Heart left ventricle (tissue), 16 donors: ENCODE results near the gene ARHGEF6. TPM values are rescaled to one million over a fixed set of nuclear protein-coding genes. Genes with fewer than 3 reads are reported as not detected.
A peak's percentile ranks its signal among the peaks of the same experiment; 100 is the strongest.
"Not testable (repeated sequence)": the region's sequence is repeated elsewhere in the genome, so short reads cannot be mapped to it uniquely, and the experiment has no call there.

ENCODE experiments used
- ATAC-seq, 4 donors: fragments of 200-7000 bp; cut with Tn5 transposase; one replicate each; pipeline ENCODE4 v1.9.1; 2020 to 2022; ENCODE audit warnings: moderate library complexity in 4 of 4, mild to moderate bottlenecking in 3 of 4, moderate number of reproducible peaks in 1 of 4
- DNase-seq, 5 donors: peaks; one replicate each; pipeline ENCODE4 v3.0.0-alpha.2; 2020
- H3K27ac ChIP-seq, 12 donors: fragments of 200-600 bp; sonication (generic) in 4 of 12; one replicate each; pipeline versions ENCODE4 v1.5.0 to v1.8.0; 2016 to 2022; ENCODE audit warnings: mild to moderate bottlenecking in 2 of 12
- H3K27me3 ChIP-seq, 9 donors: fragments of 200-600 bp; sonication (generic) in 2 of 9; one replicate each; pipeline versions ENCODE4 v1.5.1 to v1.8.0; 2016 to 2022; ENCODE audit warnings: mild to moderate bottlenecking in 3 of 9
- H3K36me3 ChIP-seq, 9 donors: fragments of 200-600 bp; sonication (generic) in 2 of 9; one replicate each; pipeline versions ENCODE4 v1.5.0 to v1.8.0; 2018 to 2022; ENCODE audit warnings: mild to moderate bottlenecking in 2 of 9
- H3K4me1 ChIP-seq, 12 donors: fragments of 200-600 bp; sonication (generic) in 4 of 12; one replicate each; pipeline versions ENCODE4 v1.5.0 to v1.8.0; 2016 to 2022; ENCODE audit warnings: mild to moderate bottlenecking in 3 of 12
- H3K4me3 ChIP-seq, 12 donors: fragments of 200-600 bp; sonication (generic) in 4 of 12; one replicate each; pipeline versions ENCODE4 v1.5.0 to v1.8.0; 2017 to 2022; ENCODE audit warnings: mild to moderate bottlenecking in 9 of 12, moderate library complexity in 4 of 12
- H3K9me3 ChIP-seq, 12 donors: fragments of 200-600 bp; sonication (generic) in 4 of 12; one replicate each; pipeline versions ENCODE4 v1.5.0 to v1.8.0; 2016 to 2022; ENCODE audit warnings: mild to moderate bottlenecking in 1 of 12
- POLR2A ChIP-seq, 2 donors: fragments of 450-650 bp; IDR thresholded peaks; one replicate each; pipeline ENCODE4 v1.6.1; 2017; ENCODE audit warnings: antibody characterized with exemption in 2 of 2, mild to moderate bottlenecking in 2 of 2, moderate library complexity in 2 of 2
- WGBS, 4 donors: extraction: QIAGEN DNeasy Blood & Tissue Kit in 2 of 4; methylation state at CpG; one replicate each; pipeline versions ENCODE4 v1.1.5 to v1.1.7; 2013 to 2018; 5-methylcytosine and 5-hydroxymethylcytosine counted together
- intact Hi-C, 10 donors: fragments of 100-400 bp; cut with DNase I; formaldehyde crosslinking; loops; one replicate each; pipeline versions ENCODE4 v1.11.1 to v1.14.2; 2022
- polyA plus RNA-seq, 2 donors: library from polyadenylated mRNA; stranded (reverse); fragments of 200-250 nt; gene quantifications; one replicate each; pipeline ENCODE4 v1.2.3, GENCODE V29; 2013
- total RNA-seq, 9 donors: library from RNA; depleted of rRNA in 2 of 9; stranded (reverse); fragments of >200 nt in 2 of 9; fragmentation: NEBNext Ultra II Directional in 3 of 9; extraction: Animal tissue kit (Norgen Biotek cat#: 25700) in 3 of 9; gene quantifications; one replicate each; pipeline versions ENCODE4 v1.1.0 to v1.2.4, GENCODE V29; 2016 to 2023
- TF ChIP-seq, protein P1 (sequence below), 12 donors: fragments of 200-600 bp; sonication (generic) in 4 of 12; IDR thresholded peaks; one replicate each; pipeline versions ENCODE4 v1.5.0 to v1.8.0; 2018 to 2022; ENCODE audit warnings: antibody characterized with exemption in 12 of 12, mild to moderate bottlenecking in 5 of 12
- donor health status: ischemic (EF 13 %, LVEDD 7.1; RV severe dilation, severe dysfunction).
- donor health status: healthy with polysubstance abuse.
- donor health status: DM: no; HTN: yes; CAD: no.
- donor health status: DM: no; HTN: no; CAD: no.
- donor health status: ischemic (EF 25% LVEDD 6.9; RV normal size, moderate dysfunction).
- donor health status: ischemic (EF 25% LVEDD 5.7; RV mildly dilated, moderate dysfunction).
- donor health status: healthy.
- donor health status: DM: yes; HTN: yes; CAD: no.
- donor health status: ischemic (EF 35%, LVEDD 5.7; RV mildly dilated, moderate dysfunction).
- donor health status: nonischemic (EF 11% LVEDD 7.7; RV severe dilation, severe dysfunction).
- donor health status: DM: yes; HTN: yes; CAD: no.
- donor health status: PGD.
- donor health status: ischemic (EF 29% LVEDD 5.4; RV normal size, mild dysfunction).
- donor health status: nonischemic (EF 23%, LVEDD 6.1; RV moderate dilation, normal function).

ARHGEF6 gene
- total and polyA plus RNA-seq, 11 donors, result 15.2 to 74.7 (median 55.7) TPM

DNA sequence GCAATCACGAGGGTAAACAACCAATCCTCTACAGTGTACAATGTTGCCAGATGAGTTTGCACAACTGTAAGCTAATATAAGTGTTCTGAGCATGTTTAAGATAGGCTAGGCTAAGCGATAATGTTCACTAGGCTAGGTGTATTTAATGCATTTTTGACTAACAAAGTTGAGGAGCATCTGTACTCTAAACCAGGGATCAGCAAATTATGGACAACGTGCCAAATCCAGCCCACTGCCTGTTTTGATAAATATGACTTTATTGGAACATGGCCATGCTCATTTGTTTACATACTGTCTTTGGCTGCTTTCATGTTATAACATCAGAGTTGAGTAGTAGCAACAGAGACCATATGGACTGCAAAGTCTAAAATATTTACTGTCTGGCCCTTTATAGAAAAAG is 46.3 kb upstream of the ARHGEF6 start:
- no peak overlapping the region for H3K27ac ChIP-seq
- H3K36me3 ChIP-seq, result peaks cover 0 to 24% (median 0%) of the 10 kb centered on the region in 9 donors
- no peak for ATAC-seq
- peaks cover 0 to 4% (median 0%) of the 10 kb centered on the region in 12 donors for H3K4me1 ChIP-seq
- 51 to 60% (median 56%) methylated on average over 3 of the region's 3 CpGs for WGBS, 4 donors
- H3K4me3 ChIP-seq, result no peak overlapping the region
- no peaks in the 10 kb centered on the region for H3K9me3 ChIP-seq
- DNase-seq, result no peak
- TF ChIP-seq, protein P1, sequence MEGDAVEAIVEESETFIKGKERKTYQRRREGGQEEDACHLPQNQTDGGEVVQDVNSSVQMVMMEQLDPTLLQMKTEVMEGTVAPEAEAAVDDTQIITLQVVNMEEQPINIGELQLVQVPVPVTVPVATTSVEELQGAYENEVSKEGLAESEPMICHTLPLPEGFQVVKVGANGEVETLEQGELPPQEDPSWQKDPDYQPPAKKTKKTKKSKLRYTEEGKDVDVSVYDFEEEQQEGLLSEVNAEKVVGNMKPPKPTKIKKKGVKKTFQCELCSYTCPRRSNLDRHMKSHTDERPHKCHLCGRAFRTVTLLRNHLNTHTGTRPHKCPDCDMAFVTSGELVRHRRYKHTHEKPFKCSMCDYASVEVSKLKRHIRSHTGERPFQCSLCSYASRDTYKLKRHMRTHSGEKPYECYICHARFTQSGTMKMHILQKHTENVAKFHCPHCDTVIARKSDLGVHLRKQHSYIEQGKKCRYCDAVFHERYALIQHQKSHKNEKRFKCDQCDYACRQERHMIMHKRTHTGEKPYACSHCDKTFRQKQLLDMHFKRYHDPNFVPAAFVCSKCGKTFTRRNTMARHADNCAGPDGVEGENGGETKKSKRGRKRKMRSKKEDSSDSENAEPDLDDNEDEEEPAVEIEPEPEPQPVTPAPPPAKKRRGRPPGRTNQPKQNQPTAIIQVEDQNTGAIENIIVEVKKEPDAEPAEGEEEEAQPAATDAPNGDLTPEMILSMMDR (IDR thresholded peaks at IDR 0.05), result no peak
- intact Hi-C loops, result loop anchor here in 1 of 10 donors (10.0 kb wide), 1 partner anchor 52 kb away; no protein-coding TSS in a partner anchor
- no peaks in the 10 kb centered on the region for H3K27me3 ChIP-seq

DNA sequence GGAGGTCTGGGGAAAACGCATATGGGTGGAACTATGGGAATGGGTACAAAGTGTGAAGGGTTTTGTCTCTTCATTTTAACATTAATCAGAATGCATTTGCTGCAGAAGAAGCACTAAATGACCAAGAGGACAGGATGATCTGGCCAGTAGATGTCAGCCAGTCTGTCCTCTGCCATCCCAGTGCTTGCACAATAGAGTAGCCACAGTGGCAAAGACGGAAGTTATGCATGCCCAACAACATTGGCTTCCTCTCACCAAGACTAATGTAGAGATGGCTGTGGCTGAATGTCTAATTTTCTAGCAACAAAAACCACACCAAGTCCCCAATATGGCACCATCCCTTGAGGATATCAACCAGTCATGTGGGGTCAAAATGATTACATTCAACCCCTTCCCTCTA is 45.0 kb upstream of the ARHGEF6 start:
- no peak for DNase-seq
- ATAC-seq, result no peak
- intact Hi-C loops, result loop anchor here in 1 of 10 donors (10.0 kb wide), 1 partner anchor 51 kb away; no protein-coding TSS in a partner anchor
- WGBS, 4 donors, result 86 to 95% (median 95%) methylated on average over 2 of the region's 2 CpGs
- TF ChIP-seq, protein P1 (IDR thresholded peaks at IDR 0.05), result no peak
- TF ChIP-seq POLR2A (IDR thresholded peaks at IDR 0.05), result no peak
- H3K9me3 ChIP-seq, result no peaks in the 10 kb centered on the region
- H3K36me3 ChIP-seq, result peaks cover 0 to 25% (median 0%) of the 10 kb centered on the region in 9 donors
- H3K27me3 ChIP-seq, result no peaks in the 10 kb centered on the region
- no peak overlapping the region for H3K27ac ChIP-seq
- H3K4me1 ChIP-seq, result peaks cover 0 to 4% (median 0%) of the 10 kb centered on the region in 12 donors
- no peak overlapping the region for H3K4me3 ChIP-seq

DNA sequence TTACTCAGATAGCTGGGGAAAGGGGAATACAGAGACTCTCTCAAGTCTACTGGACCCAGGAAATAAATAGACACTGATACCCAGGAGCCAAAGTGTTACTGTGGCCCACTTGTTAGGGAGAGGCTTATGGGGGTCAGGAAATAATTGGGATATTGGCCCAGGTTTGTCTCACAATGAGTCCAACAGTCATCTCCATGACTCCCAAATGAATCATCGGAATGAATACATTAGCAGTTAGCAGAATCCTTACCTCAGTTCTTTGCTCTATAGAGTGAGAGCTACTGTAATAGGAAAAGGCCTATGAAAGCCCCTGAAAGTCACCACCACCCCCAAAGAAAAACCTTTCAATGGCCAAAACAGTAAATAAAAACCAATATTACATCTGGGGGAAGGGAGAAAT is 42.4 kb upstream of the ARHGEF6 start:
- Histone ChIP-seq H3K27me3 (no peaks in the 10 kb centered on the region), H3K4me3 (no peak overlapping the region), H3K27ac (peak overlapping the region in 2 of 12 donors; percentile 16 to 28), H3K9me3 (no peaks in the 10 kb centered on the region), H3K36me3 (peaks cover 0 to 34% (median 3%) of the 10 kb centered on the region in 9 donors), H3K4me1 (no peaks in the 10 kb centered on the region)
- intact Hi-C loops, result loop anchor here in 1 of 10 donors (10.0 kb wide), 1 partner anchor 48 kb away; no protein-coding TSS in a partner anchor
- WGBS, 4 donors, result 83 to 96% (median 86%) methylated on average over 1 of the region's 1 CpG
- no peak for ATAC-seq
- TF ChIP-seq POLR2A (IDR thresholded peaks at IDR 0.05), result no peak
- TF ChIP-seq, protein P1 (IDR thresholded peaks at IDR 0.05), result no peak
- DNase-seq, result no peak

DNA sequence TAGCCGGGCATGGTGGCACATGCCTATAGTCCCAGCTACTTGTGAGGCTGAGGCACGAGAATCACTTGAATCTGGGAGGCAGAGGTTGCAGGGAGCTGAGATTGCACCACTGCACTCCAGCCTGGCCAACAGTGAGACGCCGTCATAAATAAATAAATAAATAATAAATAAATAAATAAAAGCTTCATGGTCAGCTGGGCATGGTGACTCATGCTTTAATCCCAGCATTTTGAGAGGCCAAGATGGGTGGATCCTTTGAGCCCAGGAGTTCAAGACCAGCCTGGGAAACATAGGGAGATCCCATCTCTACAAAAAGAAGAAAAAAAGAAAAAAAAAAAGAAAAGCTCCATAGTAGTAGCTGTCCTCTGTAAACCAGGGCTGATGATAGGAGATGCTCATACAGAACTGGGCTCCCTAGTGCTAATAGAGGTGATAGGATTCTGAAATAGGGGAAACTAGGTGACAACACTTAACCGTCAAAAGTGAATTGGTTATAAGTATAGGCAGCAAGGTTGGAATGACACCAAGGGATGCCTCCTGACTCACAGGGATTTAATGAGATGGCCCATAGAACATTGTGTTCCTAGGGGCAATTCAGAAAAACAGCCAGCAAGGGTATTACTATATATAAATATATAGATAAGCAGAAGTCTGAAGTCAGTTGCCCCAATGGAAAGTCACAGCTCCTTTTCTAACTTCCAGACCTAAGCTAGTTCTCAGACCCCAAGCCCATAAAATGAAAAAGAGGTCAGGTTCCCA is 41.8 kb upstream of the ARHGEF6 start:
- Histone ChIP-seq H3K4me3 (no peak overlapping the region), H3K36me3 (peaks cover 0 to 39% (median 3%) of the 10 kb centered on the region in 9 donors), H3K4me1 (no peaks in the 10 kb centered on the region), H3K27ac (peak overlapping the region in 2 of 12 donors; percentile 16 to 28), H3K9me3 (no peaks in the 10 kb centered on the region), H3K27me3 (no peaks in the 10 kb centered on the region)
- intact Hi-C loops, result loop anchor here in 1 of 10 donors (10.0 kb wide), 1 partner anchor 48 kb away; no protein-coding TSS in a partner anchor
- DNase-seq, result no peak
- no peak for TF ChIP-seq POLR2A (IDR thresholded peaks at IDR 0.05)
- TF ChIP-seq, protein P1 (IDR thresholded peaks at IDR 0.05), result no peak
- peak in 2 of 4 donors; percentile 26 to 60 for ATAC-seq
- WGBS, 4 donors, result 71 to 87% (median 78%) methylated on average over 5 of the region's 5 CpGs

DNA sequence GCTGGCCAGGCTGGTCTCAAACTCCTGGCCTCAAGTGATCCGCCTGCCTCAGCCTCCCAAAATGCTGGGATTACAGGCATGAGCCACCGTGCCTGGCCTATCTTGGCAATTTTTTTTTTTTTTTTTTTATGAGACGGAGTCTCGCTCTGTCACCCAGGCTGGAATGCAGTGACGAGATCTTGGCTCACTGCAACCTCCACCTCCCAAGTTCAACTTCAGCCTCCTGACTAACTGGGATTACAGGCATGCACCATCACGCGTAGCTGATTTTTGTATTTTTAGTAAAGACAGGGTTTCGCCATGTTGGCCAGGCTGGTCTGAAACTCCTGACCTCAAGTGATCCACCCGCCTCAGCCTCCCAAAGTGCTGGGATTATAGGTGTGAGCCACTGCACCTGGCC is 39.0 kb upstream of the ARHGEF6 start:
- not testable (repeated sequence) for ATAC-seq, H3K4me3 ChIP-seq, H3K9me3 ChIP-seq, H3K27ac ChIP-seq, H3K27me3 ChIP-seq, H3K4me1 ChIP-seq, DNase-seq
- peaks cover 0 to 39% (median 3%) of the 10 kb centered on the region in 9 donors for H3K36me3 ChIP-seq
- WGBS, 4 donors, result 74 to 81% (median 80%) methylated on average over 9 of the region's 9 CpGs
- intact Hi-C loops, result loop anchor here in 1 of 10 donors (10.0 kb wide), 1 partner anchor 45 kb away; no protein-coding TSS in a partner anchor
